HEK293 (cell line): ENCODE results near the gene COL5A3.

Experiments
- CTCF ChIA-PET: fragments of 350-600 bp; formaldehyde crosslinking; extraction: SDS; loops from one replicate; lab custom pipeline; 2021; ENCODE audit warnings: antibody characterized with exemption; lab: Yijun Ruan, JAX
- POLR2A ChIA-PET: fragments of 300-600 bp; formaldehyde crosslinking; extraction: SDS; loops from one replicate; lab custom pipeline; 2020; ENCODE audit warnings: antibody characterized with exemption, inconsistent platforms; lab: Yijun Ruan, JAX
- H3K27ac ChIP-seq: fragments of 200-500 bp; sonication (Bioruptor generic); 2 replicates; pipeline ENCODE4 v1.5.1; 2014; ENCODE audit warnings: low read depth, low read length, control low read depth, inconsistent platforms; ENCODE audit errors: extremely low read depth
- H3K36me3 ChIP-seq, 2 experiments: fragments of 200-500 bp in 1 of 2; sonication (Bioruptor generic) in 1 of 2; 1 replicate in 1 of 2; 2 replicates in 1 of 2; pipeline ENCODE4 v1.5.1; 2014 to 2017; ENCODE audit warnings: inconsistent platforms in 2 of 2, low read length in 2 of 2; ENCODE audit not compliant: control insufficient read depth in 2 of 2, insufficient read depth in 1 of 2
- H3K4me1 ChIP-seq: fragments of 200-500 bp; sonication (Bioruptor generic); 2 replicates; pipeline ENCODE4 v1.5.1; 2014; ENCODE audit warnings: mild to moderate bottlenecking, low read length, inconsistent platforms; ENCODE audit not compliant: control insufficient read depth, insufficient read depth
- H3K4me3 ChIP-seq: 2 replicates; pipeline ENCODE4 v1.5.1; 2011; ENCODE audit warnings: low read depth, mild to moderate bottlenecking, control low read depth, low read length, moderate library complexity
- H3K9me3 ChIP-seq: fragments of 200-500 bp; sonication (Bioruptor generic); 2 replicates; pipeline ENCODE4 v1.5.1; 2014; ENCODE audit warnings: low read depth, low read length, inconsistent platforms; ENCODE audit not compliant: control insufficient read depth, insufficient read depth
- BCL11A ChIP-seq: fragments of 450-650 bp; formaldehyde crosslinking; IDR thresholded peaks from 2 replicates; pipeline ENCODE4 v1.5.1; 2016; ENCODE audit warnings: low read depth, missing biosample characterization, missing genetic modification characterization
- HOXA7 ChIP-seq: sonication (generic); formaldehyde crosslinking; IDR thresholded peaks from 2 replicates; pipeline ENCODE4 v1.8.1; 2022; ENCODE audit warnings: missing genetic modification reagents, borderline replicate concordance
- KLF1 ChIP-seq: fragments of 450-650 bp; formaldehyde crosslinking; IDR thresholded peaks from 2 replicates; pipeline ENCODE4 v1.5.1; 2016; ENCODE audit warnings: missing biosample characterization, missing genetic modification characterization
- SP3 ChIP-seq: fragments of 450-650 bp; formaldehyde crosslinking; IDR thresholded peaks from 2 replicates; pipeline ENCODE4 v1.5.1; 2016; ENCODE audit warnings: missing biosample characterization, missing genetic modification characterization
- ZBTB20 ChIP-seq: fragments of 450-650 bp; formaldehyde crosslinking; IDR thresholded peaks from 2 replicates; pipeline ENCODE4 v1.5.1; 2016; ENCODE audit warnings: missing biosample characterization, missing genetic modification characterization
- ZNF138 ChIP-seq: fragments of 450-650 bp; formaldehyde crosslinking; IDR thresholded peaks from 2 replicates; pipeline ENCODE4 v1.5.1; 2016; ENCODE audit warnings: missing biosample characterization, missing genetic modification characterization, borderline replicate concordance
- ZNF146 ChIP-seq: fragments of 450-650 bp; formaldehyde crosslinking; IDR thresholded peaks from 2 replicates; pipeline ENCODE4 v1.5.1; 2016; ENCODE audit warnings: missing biosample characterization, missing genetic modification characterization
- ZNF16 ChIP-seq: fragments of 450-650 bp; formaldehyde crosslinking; IDR thresholded peaks from 2 replicates; pipeline ENCODE4 v1.5.1; 2016; ENCODE audit warnings: low read depth, missing biosample characterization, missing genetic modification characterization
- ZNF169 ChIP-seq: fragments of 450-650 bp; formaldehyde crosslinking; IDR thresholded peaks from 2 replicates; pipeline ENCODE4 v1.5.1; 2016; ENCODE audit warnings: missing biosample characterization, missing genetic modification characterization
- ZNF175 ChIP-seq: fragments of 450-650 bp; formaldehyde crosslinking; IDR thresholded peaks from 2 replicates; pipeline ENCODE4 v1.5.1; 2016; ENCODE audit warnings: missing biosample characterization, missing genetic modification characterization
- ZNF184 ChIP-seq: fragments of 450-650 bp; IDR thresholded peaks from 2 replicates; pipeline ENCODE4 v1.5.1; 2018; ENCODE audit warnings: missing biosample characterization, mild to moderate bottlenecking, missing genetic modification characterization
- ZNF221 ChIP-seq: fragments of 450-650 bp; formaldehyde crosslinking; IDR thresholded peaks from 2 replicates; pipeline ENCODE4 v1.5.1; 2017; ENCODE audit warnings: missing biosample characterization, missing genetic modification characterization, borderline replicate concordance
- ZNF223 ChIP-seq: fragments of 450-650 bp; formaldehyde crosslinking; IDR thresholded peaks from 2 replicates; pipeline ENCODE4 v1.5.1; 2016; ENCODE audit warnings: missing biosample characterization, missing genetic modification characterization
- ZNF23 ChIP-seq: fragments of 450-650 bp; formaldehyde crosslinking; IDR thresholded peaks from 2 replicates; pipeline ENCODE4 v1.5.1; 2016; ENCODE audit warnings: missing biosample characterization, missing genetic modification characterization, borderline replicate concordance
- ZNF248 ChIP-seq: fragments of 450-650 bp; formaldehyde crosslinking; IDR thresholded peaks from 2 replicates; pipeline ENCODE4 v1.5.1; 2017; ENCODE audit warnings: missing biosample characterization, missing genetic modification characterization
- ZNF292 ChIP-seq: fragments of 450-650 bp; formaldehyde crosslinking; IDR thresholded peaks from 2 replicates; pipeline ENCODE4 v1.5.1; 2016; ENCODE audit warnings: low read depth, missing biosample characterization, missing genetic modification characterization, borderline replicate concordance
- ZNF510 ChIP-seq: fragments of 450-650 bp; formaldehyde crosslinking; IDR thresholded peaks from 2 replicates; pipeline ENCODE4 v1.5.1; 2018; ENCODE audit warnings: mild to moderate bottlenecking, missing genetic modification characterization, missing biosample characterization; ENCODE audit not compliant: insufficient replicate concordance
- ZNF529 ChIP-seq: fragments of 450-650 bp; formaldehyde crosslinking; IDR thresholded peaks from 2 replicates; pipeline ENCODE4 v1.5.1; 2017; ENCODE audit warnings: missing genetic modification characterization, missing biosample characterization; ENCODE audit not compliant: insufficient replicate concordance
- ZNF596 ChIP-seq: fragments of 450-650 bp; IDR thresholded peaks from 2 replicates; pipeline ENCODE4 v1.5.0; 2018; ENCODE audit warnings: missing biosample characterization, mild to moderate bottlenecking, missing genetic modification characterization, moderate library complexity
- ZNF621 ChIP-seq: fragments of 450-650 bp; formaldehyde crosslinking; IDR thresholded peaks from 2 replicates; pipeline ENCODE4 v1.5.1; 2017; ENCODE audit warnings: missing biosample characterization, missing genetic modification characterization
- ZNF629 ChIP-seq: fragments of 450-650 bp; formaldehyde crosslinking; IDR thresholded peaks from 2 replicates; pipeline ENCODE4 v1.5.1; 2017; ENCODE audit warnings: missing biosample characterization, missing genetic modification characterization
- ZNF747 ChIP-seq: fragments of 450-650 bp; formaldehyde crosslinking; IDR thresholded peaks from 2 replicates; pipeline ENCODE4 v1.5.1; 2016; ENCODE audit warnings: missing biosample characterization, missing genetic modification characterization
- ZNF843 ChIP-seq: fragments of 450-650 bp; formaldehyde crosslinking; IDR thresholded peaks from 2 replicates; pipeline ENCODE4 v1.5.1; 2016; ENCODE audit warnings: missing biosample characterization, missing genetic modification characterization
- ZSCAN30 ChIP-seq: fragments of 450-650 bp; IDR thresholded peaks from 2 replicates; pipeline ENCODE4 v1.5.1; 2018; ENCODE audit warnings: missing biosample characterization, mild to moderate bottlenecking, missing genetic modification characterization, moderate library complexity
- ZSCAN4 ChIP-seq: fragments of 450-650 bp; formaldehyde crosslinking; IDR thresholded peaks from 2 replicates; pipeline ENCODE4 v1.5.1; 2017; ENCODE audit warnings: missing biosample characterization, missing genetic modification characterization
- TF ChIP-seq, protein P1 (sequence below): fragments of 450-650 bp; formaldehyde crosslinking; IDR thresholded peaks from 2 replicates; pipeline ENCODE4 v1.5.1; 2016; ENCODE audit warnings: missing biosample characterization, missing genetic modification characterization
- TF ChIP-seq, protein P2 (sequence below): fragments of 450-650 bp; formaldehyde crosslinking; IDR thresholded peaks from 2 replicates; pipeline ENCODE4; 2016; ENCODE audit warnings: missing biosample characterization, missing genetic modification characterization
- TF ChIP-seq, protein P3 (sequence below): fragments of 450-650 bp; formaldehyde crosslinking; IDR thresholded peaks from 2 replicates; pipeline ENCODE4 v1.5.1; 2016; ENCODE audit warnings: missing biosample characterization, missing genetic modification characterization

The COL5A3 gene

DNA sequence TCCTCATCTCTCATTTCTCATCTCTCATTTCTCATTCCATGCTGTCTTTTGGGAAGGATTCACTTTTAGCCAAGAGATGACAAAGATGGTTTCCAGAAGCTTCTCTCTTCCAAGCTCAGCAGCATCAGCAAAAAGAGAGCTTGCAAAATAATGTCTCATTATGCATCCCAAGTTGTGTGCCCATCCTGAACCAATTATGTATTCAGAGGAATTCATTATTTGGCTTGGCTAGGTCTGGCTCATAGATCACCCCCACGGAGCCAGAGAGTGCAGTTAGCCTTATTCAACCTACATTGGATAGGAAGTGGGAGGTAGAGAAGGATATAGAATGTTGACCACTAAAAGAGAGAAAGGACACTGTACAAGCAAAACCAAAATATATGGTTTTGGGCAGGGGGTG lies 68.6 kb downstream of the COL5A3 start:
- H3K36me3 ChIP-seq = no peaks in the 10 kb centered on the region
- no peaks in the 10 kb centered on the region for H3K9me3 ChIP-seq
- no peak for TF ChIP-seq ZNF292 (tag by site-specific recombination)
- no peak for TF ChIP-seq HOXA7 (CRISPR knock-in tag)
- no peak for TF ChIP-seq ZNF221
- no peak for TF ChIP-seq ZNF146 (tag by site-specific recombination)
- TF ChIP-seq ZNF621 (tag by site-specific recombination) = no peak
- no peak for TF ChIP-seq ZNF248 (tag by site-specific recombination)
- no peak for TF ChIP-seq ZNF138 (tag by site-specific recombination)
- no peak for TF ChIP-seq ZSCAN30 (tag by site-specific recombination)
- no peak for TF ChIP-seq ZNF747 (tag by site-specific recombination)
- no peak for TF ChIP-seq ZNF16 (tag by site-specific recombination)
- no peak for TF ChIP-seq ZNF596 (tag by site-specific recombination)
- TF ChIP-seq, protein P1, sequence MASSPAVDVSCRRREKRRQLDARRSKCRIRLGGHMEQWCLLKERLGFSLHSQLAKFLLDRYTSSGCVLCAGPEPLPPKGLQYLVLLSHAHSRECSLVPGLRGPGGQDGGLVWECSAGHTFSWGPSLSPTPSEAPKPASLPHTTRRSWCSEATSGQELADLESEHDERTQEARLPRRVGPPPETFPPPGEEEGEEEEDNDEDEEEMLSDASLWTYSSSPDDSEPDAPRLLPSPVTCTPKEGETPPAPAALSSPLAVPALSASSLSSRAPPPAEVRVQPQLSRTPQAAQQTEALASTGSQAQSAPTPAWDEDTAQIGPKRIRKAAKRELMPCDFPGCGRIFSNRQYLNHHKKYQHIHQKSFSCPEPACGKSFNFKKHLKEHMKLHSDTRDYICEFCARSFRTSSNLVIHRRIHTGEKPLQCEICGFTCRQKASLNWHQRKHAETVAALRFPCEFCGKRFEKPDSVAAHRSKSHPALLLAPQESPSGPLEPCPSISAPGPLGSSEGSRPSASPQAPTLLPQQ (tag by site-specific recombination) = no peak
- no peak for TF ChIP-seq ZBTB20
- TF ChIP-seq ZNF843 (tag by site-specific recombination) = no peak
- TF ChIP-seq, protein P2, sequence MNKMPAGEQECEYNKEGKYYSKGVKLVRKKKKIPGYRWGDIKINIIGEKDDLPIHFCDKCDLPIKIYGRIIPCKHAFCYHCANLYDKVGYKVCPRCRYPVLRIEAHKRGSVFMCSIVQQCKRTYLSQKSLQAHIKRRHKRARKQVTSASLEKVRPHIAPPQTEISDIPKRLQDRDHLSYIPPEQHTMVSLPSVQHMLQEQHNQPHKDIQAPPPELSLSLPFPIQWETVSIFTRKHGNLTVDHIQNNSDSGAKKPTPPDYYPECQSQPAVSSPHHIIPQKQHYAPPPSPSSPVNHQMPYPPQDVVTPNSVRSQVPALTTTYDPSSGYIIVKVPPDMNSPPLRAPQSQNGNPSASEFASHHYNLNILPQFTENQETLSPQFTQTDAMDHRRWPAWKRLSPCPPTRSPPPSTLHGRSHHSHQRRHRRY (tag by site-specific recombination) = no peak
- TF ChIP-seq ZSCAN4 = no peak
- no peak for TF ChIP-seq SP3 (tag by site-specific recombination)
- TF ChIP-seq ZNF169 (tag by site-specific recombination) = no peak
- CTCF ChIA-PET = interaction anchor here (1.6 kb wide), 1 partner anchor 59 kb away, joined by 10 read pairs; no protein-coding TSS in a partner anchor
- no peaks in the 10 kb centered on the region for H3K4me1 ChIP-seq
- H3K4me3 ChIP-seq = no peak overlapping the region
- H3K27ac ChIP-seq = no peak overlapping the region
- POLR2A ChIA-PET = no interaction called here

DNA sequence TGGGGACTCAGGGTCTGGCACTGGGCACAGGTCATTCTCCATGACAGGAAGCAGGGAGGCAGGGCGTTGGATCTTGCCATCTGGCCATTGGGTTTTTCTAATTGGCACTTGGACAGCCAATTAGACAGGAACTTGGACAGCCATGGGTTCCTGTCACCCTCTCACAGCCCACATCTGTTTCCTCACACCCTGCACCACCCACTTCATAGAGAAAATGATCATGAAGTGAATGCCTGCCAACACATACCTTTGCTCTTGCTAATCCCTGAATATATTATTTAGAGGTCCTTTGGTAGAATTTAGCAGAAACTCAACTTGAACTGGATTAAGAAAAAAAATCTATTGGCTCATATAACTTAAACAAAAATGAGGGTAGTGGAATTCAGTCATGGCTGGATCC lies 69.1 kb downstream of the COL5A3 start:
- POLR2A ChIA-PET = no interaction called here
- TF ChIP-seq ZNF223 (tag by site-specific recombination) = no peak
- TF ChIP-seq ZNF629 (tag by site-specific recombination) = no peak
- no peak for TF ChIP-seq ZNF175 (tag by site-specific recombination)
- TF ChIP-seq, protein P3, sequence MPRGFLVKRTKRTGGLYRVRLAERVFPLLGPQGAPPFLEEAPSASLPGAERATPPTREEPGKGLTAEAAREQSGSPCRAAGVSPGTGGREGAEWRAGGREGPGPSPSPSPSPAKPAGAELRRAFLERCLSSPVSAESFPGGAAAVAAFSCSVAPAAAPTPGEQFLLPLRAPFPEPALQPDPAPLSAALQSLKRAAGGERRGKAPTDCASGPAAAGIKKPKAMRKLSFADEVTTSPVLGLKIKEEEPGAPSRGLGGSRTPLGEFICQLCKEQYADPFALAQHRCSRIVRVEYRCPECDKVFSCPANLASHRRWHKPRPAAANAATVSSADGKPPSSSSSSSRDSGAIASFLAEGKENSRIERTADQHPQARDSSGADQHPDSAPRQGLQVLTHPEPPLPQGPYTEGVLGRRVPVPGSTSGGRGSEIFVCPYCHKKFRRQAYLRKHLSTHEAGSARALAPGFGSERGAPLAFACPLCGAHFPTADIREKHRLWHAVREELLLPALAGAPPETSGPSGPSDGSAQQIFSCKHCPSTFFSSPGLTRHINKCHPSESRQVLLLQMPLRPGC (tag by site-specific recombination) = no peak
- TF ChIP-seq ZNF23 = no peak
- no peak for TF ChIP-seq BCL11A (tag by site-specific recombination)
- TF ChIP-seq ZNF529 (tag by site-specific recombination) = no peak
- no peak for TF ChIP-seq ZNF184
- no peak for TF ChIP-seq ZNF510
- no peak for TF ChIP-seq KLF1 (tag by site-specific recombination)
- TF ChIP-seq, all 188 proteins: peak for 0
- H3K9me3 ChIP-seq = no peaks in the 10 kb centered on the region
- no peaks in the 10 kb centered on the region for H3K36me3 ChIP-seq
- CTCF ChIA-PET = interaction anchor here (1.2 to 1.6 kb wide), 3 partner anchors 10 to 93 kb away, joined by 3 to 10 read pairs (median 5); no protein-coding TSS in a partner anchor
- no peak overlapping the region for H3K4me3 ChIP-seq
- no peak overlapping the region for H3K27ac ChIP-seq
- no peaks in the 10 kb centered on the region for H3K4me1 ChIP-seq
